ENCODE data around the gene COL4A1.
"Not testable (repeated sequence)": the region's sequence is repeated elsewhere in the genome, so short reads cannot be mapped to it uniquely, and the experiment has no call there.

Gene COL4A1

DNA sequence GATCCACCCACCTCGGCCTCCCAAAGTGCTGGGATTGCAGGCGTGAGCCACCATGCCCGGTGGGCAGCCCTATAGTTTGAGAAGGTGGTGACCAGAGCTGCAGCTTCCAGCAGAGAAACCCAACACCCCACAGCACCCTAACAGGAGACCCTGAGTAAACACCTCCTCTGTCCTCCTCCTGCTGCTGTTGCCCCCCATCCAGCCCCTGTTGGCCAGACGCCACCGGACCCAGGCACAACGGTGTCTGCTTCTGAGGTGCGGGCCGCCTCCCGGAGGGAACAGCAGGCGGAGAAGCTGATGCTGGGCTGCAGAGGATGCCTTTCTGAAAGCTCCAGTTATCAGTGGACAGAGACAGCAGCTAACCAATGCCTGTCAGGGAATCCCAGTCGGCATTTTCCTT, 175.5 kb downstream of the COL4A1 start:
- no peak for DNase-seq (ENCODE audit: low spot score)

DNA sequence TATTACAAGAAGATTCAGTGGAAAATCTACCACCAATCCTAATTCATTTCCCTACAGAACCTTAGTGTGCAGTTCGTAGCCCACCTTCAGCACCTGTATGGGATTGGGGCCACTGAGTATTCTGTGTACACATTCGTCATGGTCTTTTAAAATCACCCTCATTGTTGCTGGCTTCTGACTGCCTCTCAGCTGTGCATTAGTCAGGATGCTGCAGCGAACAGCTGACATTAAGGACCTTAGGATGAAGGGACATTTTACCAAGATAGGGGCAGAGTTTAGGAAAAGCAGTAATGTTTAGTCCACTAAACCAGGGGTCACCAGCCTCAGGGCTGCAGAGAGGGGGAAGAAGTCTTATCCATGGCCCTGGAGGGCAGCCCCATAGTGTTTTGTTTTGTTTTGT, 176.5 kb downstream of the COL4A1 start:
- DNase-seq (ENCODE audit: low spot score), result no peak

DNA sequence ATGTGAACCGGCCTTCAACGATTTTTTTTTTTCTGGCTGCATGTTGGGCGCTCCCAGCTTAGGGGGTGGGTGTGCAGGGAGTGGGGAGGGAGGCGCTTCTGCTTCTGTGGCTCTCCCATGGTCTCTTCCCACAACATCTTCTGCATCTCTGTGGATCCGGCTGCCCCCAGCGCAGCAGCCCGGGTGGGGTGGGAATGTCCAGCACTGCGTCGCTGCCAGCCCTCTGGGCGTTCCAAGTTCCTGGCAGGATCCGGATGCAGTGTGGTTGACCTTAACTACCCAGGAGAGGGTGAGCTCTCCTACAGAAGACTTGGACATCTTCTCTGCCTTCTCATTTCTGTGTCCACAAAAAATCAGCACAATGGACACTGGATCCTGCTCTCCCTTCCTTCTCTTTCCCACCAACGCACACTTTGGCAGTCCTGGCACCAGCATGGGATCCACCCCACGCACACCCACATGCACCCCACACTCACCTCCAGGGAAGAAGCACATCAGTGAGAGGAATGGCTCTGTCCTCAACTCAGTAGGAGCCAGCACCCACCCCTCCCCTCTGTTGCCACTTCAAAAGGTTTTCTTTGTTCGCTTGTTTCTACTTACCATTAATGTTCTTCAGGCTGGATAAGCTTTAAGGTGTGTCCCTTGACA, 177.3 kb downstream of the COL4A1 start:
- no peak for DNase-seq (ENCODE audit: low spot score)

DNA sequence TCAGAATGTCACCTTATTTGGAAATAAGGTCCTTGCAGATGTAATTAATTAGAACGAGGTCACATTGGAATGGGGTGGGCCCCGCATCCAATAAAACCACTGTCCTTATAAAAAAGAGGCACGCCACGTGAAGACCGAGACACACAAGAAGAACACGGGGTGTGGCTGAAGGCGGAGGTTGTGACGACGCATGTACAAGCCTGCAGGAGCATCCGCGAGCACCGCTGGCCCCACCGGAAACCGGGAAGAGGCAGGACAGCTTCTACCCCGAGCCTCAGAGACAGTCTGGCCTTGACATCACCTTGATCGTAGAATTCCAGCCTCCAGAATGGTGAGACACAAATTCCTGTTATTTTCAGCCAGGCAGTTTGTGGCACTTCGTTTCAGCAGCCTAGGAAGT, 177.9 kb downstream of the COL4A1 start:
- no peak for DNase-seq (ENCODE audit: low spot score)

DNA sequence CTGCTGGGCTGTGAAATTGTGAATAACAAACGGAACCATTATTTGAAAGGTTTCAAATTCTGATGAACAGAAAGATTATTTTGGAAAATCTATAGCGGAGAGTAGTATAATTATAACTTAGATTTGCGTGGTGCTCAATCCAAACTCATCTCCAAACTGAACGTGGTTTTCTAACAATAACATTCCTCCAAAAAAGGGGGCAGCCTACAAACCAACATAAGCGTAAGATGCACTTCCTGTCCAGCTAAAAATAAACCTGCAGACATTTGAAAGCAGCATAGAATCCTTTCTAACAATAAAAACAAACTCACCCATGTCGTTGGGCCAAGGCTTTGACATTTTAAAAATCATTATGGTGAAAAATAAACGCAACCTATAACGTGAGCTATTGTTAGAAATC, 178.4 kb downstream of the COL4A1 start:
- no peak for DNase-seq (ENCODE audit: low spot score)

GRCh38 chr13:110127986-110128511, 178.9 kb downstream of the COL4A1 start:
- DNase-seq (ENCODE audit: low spot score), result no peak

DNA sequence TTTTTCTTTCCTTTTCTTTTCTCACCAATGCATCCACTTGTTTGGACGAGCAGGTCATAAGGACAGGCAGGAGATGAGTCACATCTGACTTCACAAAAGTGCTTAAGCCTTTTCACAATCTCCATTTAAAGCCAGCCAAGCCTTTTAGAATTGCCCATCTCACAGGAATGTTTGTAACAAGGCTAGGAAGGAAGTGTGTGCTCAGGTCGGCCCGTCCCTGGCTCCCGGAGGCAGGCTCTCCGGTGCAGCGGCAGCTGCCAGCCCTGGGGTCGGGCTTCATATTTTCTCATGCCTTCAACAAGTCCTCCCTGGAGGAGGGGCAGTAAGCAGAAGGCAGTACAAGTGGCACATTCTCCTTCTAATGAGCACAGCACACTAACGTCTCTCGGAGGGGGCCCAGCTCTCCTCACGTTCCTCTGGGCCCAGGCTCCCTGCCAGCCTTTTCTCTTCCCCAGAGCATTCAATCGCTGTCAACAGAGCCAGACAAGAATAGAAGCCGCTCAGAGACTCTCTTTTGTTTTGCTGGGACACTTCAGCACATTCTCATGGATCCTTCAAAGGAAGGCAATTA, 180.5 kb downstream of the COL4A1 start:
- no peak for DNase-seq (ENCODE audit: low spot score)

DNA sequence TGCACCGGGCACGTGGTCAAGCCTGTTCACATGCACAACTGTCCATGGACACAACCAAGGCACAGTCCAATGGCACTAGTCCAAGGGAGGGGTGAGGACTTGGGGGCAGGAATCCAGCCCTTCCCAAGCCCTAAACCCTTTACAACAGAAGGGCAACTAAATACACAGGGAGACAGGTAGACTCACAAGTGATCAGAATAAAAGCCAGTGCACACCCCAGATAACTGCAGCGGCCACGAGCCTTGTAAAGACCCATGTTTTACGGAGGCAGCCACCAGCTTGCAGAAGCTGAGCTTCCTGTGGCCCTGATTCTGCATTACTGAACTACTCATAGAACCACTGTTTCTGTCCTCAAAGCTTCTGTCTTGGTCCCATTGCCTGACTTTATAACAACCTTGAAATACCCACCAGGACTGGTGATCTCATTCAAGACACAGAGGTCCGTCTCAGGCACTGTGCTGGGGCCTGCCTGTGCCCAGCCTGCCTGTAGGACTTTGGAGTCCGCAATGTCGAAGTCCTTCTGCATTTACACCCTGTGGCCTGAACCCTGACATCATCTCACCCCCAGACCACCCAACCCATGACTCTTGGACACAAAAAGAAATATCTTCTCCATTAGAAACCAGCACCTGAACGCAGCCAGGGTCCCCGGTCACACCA, 181.2 kb downstream of the COL4A1 start:
- DNase-seq (ENCODE audit: low spot score), result no peak

- DNase-seq (ENCODE audit: low spot score), result no peak
Measured at GRCh38 chr13:110125157-110125556, 181.8 kb downstream of the COL4A1 start.

DNA sequence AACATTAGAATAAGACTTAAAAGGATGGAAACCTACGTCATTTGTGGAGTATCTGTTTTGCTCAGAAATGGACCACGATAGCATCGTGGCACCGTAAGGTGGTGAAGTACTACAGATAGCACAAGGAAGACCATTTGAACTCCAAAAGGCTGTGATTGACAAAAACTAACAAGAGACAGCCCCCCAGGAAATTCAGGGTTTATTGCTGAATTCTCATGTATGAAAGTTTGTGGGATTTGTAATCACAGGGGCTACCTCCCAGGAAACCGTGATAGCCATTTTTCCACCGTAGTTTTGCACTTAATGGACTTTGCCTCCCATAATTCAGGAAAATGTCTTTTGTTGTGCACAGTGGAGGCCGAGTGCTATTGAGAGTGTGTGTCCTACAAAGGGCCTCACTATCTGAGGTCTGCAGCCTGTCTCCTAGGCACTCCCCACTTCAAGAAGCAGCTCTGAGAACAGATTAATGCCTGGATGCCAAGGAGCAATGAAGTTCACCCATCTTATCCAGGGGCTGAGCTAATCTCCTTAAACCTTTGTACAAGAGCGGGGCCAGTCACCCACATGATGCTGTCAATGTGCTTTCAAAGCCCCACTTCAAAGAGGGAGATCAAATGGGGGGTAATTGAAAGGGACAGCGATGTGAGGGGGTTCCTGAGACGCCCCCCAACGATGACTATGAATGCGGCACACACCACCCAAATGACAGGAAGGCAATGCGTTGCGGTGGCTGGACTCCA, 182.6 kb downstream of the COL4A1 start:
- no peak for DNase-seq (ENCODE audit: low spot score)

- DNase-seq (ENCODE audit: low spot score), result no peak
Measured at GRCh38 chr13:110123041-110123809, 183.7 kb downstream of the COL4A1 start.

DNA sequence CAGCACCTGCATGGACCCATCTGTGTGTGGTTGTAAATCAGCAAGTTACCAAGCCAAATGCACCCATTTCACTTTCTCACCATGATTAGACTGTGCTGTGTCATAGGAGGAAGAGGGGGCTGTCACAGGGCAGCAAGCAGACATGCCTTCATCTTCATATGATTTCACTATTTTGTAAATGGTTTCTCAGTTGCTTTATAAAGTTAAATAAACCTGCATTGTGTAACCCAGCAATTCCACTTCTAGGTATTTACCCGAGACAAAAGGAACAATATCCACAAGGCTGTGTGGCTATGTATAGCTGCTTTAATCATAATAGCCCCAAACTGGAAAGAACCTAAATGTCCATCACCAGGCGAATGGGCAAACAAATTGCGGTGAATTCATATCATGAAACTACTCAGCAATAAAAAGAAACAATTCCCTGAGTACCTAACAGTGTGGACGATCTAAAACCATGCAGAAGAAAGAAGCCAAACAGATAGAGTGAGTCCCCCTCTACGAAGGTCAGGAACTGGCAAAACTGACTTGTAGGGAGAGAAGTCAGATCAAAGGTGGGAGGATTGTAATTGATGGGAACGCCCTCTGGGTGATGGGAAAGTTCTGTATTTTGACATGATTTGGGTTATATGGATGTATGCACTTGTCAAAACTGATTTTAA, 185.4 kb downstream of the COL4A1 start:
- DNase-seq (ENCODE audit: low spot score), result no peak

GRCh38 chr13:110119935-110120905, 186.7 kb downstream of the COL4A1 start:
- no peak for DNase-seq (ENCODE audit: low spot score)

DNA sequence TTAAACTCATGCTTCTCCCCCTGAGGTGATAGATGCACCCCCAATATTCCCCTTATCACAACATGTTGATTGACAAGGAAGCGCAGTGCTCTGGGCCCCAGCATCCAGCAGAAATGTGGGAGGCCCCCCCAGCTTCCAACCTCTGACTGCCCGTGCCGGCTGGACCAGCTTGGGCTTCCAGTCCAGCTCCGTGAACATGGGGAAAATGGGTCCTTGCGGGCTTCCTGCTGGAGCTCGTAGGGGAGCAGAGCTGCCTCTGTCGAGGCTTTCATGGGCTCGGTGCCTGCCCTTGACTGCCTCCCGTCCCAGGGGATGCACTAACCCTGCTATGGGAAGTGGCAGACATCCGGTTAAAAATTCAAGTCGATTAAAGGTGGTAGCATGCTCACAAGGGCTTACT, 188.9 kb downstream of the COL4A1 start:
- DNase-seq (ENCODE audit: low spot score), result no peak

GRCh38 chr13:110116072-110116487, 190.9 kb downstream of the COL4A1 start:
- DNase-seq (ENCODE audit: low spot score), result peak; percentile 15

DNA sequence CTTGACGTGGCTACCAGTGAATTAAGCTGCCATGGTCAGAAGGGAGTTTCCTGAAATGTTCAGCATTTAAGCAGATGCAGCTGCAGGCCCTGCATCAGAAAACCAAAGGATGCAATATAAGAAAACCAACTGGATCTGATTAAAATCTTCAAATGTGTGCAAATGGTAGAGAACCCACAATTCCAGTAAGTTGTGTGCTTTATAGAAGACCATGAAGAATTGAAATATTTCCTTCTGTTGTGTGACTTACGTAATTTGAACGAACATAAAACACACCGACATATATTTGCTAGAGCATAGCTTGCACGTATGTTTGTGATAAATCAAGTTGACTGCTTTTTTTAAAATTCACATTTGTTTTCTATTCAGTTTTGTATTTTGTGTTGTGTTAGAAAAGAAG, 191.4 kb downstream of the COL4A1 start:
- no peak for DNase-seq (ENCODE audit: low spot score)

GRCh38 chr13:110114316-110114715, 192.6 kb downstream of the COL4A1 start:
- no peak for DNase-seq (ENCODE audit: low spot score)

DNA sequence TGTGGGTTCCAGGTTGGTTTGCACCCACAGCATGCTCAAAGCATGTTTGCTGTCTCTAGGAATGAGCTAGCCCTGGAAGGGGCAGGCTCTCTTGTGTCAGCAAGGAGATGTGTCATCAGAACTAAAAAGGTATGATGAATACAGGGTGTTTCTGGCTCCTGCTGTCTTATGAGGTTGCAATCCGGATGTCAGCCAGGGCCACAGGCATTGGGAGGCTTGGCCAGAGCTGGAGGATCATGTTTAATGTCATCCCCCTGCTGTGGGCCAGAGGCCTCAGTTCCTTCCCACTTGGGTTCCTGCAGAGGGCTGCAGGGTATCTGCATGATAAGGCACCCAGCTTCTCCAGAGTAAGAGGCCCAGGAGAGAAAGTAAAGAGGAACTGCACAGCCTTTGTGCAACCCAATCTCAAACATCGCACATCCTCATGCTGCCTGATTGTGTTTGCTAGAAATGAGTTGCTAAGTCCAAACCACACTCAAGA, 193.6 kb downstream of the COL4A1 start:
- no peak for DNase-seq (ENCODE audit: low spot score)

GRCh38 chr13:110112379-110112778, 194.6 kb downstream of the COL4A1 start:
- not testable (repeated sequence) for DNase-seq (ENCODE audit: low spot score)

DNA sequence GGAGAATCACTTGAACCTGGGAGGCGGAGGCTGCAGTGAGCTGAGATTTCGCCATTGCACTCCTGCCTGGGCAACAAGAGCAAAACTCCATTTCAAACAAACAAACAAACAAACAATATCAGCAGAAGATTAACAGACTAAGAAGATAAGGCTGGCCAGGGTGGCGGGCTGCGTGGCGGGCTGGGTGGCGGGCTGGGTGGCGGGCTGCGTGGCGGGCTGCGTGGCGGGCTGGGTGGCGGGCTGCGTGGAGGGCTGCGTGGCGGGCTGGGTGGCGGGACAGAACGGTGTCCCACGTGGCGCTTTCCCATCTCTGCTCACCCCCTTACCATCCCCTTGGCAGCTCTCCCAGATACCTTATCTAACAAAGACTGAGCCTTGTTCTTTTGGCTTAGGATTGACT, 196.2 kb downstream of the COL4A1 start:
- no peak for DNase-seq (ENCODE audit: low spot score)

Measured in CD4-positive, alpha-beta T cell treated with Interleukin-15 for 4 hours (primary cell).